Endothelial cell (in vitro differentiated cells): ENCODE measurements around the gene LIG1. TPM values are rescaled to one million over a fixed set of nuclear protein-coding genes. Genes with fewer than 3 reads are reported as not detected.

Source experiments
- DNase-seq: peaks from one replicate; pipeline ENCODE4 v3.0.0; 2021; ENCODE audit warnings: low spot score
- H3K27ac Mint-ChIP-seq: one replicate; pipeline ENCODE4 v1.8.0; 2021; ENCODE audit warnings: mixed read lengths, inconsistent platforms; ENCODE audit not compliant: unreplicated experiment
- H3K27me3 Mint-ChIP-seq: one replicate; pipeline ENCODE4 v1.8.0; 2021; ENCODE audit warnings: mild to moderate bottlenecking, moderate library complexity, mixed read lengths, inconsistent platforms; ENCODE audit not compliant: unreplicated experiment
- H3K36me3 Mint-ChIP-seq: one replicate; pipeline ENCODE4 v1.8.0; 2021; ENCODE audit warnings: mild to moderate bottlenecking, low read depth, mixed read lengths, inconsistent platforms; ENCODE audit not compliant: unreplicated experiment
- H3K4me1 Mint-ChIP-seq: one replicate; pipeline ENCODE4 v1.8.0; 2021; ENCODE audit warnings: mild to moderate bottlenecking, mixed read lengths, inconsistent platforms; ENCODE audit not compliant: unreplicated experiment
- H3K4me3 Mint-ChIP-seq: one replicate; pipeline ENCODE4 v1.8.0; 2021; ENCODE audit warnings: mild to moderate bottlenecking, mixed read lengths, inconsistent platforms; ENCODE audit not compliant: unreplicated experiment
- H3K9me3 Mint-ChIP-seq: one replicate; pipeline ENCODE4 v1.8.0; 2021; ENCODE audit warnings: mixed read lengths, inconsistent platforms; ENCODE audit not compliant: unreplicated experiment
- long read RNA-seq: library from polyadenylated mRNA; unstranded; transcript quantifications from one replicate; pipeline ENCODE4 v2.0.0, GENCODE V29; 2020; ENCODE audit not compliant: unreplicated experiment
- total RNA-seq: library from RNA; stranded (reverse); fragmentation: NEBNext Ultra II Directional; extraction: Animal tissue kit (Norgen Biotek cat#: 25700); gene quantifications from one replicate; pipeline ENCODE4 v1.2.1, GENCODE V29; 2021; ENCODE audit not compliant: unreplicated experiment
- TF ChIP-seq, protein P1 (sequence below): fragments of 200-600 bp; sonication (generic); IDR thresholded peaks from one replicate; pipeline ENCODE4 v1.5.0; 2021; ENCODE audit warnings: antibody characterized with exemption; ENCODE audit not compliant: unreplicated experiment

LIG1 gene
- 51.5 TPM for total RNA-seq
- long read RNA-seq, transcript LIG1-201 (28 exons, 3,384 nt): major isoform, 12 of 28 reads
- long read RNA-seq, partial matches to known transcripts: 3 of 28 reads
- long read RNA-seq, other reads (novel, unspliced or antisense): 12 of 28 reads

DNA sequence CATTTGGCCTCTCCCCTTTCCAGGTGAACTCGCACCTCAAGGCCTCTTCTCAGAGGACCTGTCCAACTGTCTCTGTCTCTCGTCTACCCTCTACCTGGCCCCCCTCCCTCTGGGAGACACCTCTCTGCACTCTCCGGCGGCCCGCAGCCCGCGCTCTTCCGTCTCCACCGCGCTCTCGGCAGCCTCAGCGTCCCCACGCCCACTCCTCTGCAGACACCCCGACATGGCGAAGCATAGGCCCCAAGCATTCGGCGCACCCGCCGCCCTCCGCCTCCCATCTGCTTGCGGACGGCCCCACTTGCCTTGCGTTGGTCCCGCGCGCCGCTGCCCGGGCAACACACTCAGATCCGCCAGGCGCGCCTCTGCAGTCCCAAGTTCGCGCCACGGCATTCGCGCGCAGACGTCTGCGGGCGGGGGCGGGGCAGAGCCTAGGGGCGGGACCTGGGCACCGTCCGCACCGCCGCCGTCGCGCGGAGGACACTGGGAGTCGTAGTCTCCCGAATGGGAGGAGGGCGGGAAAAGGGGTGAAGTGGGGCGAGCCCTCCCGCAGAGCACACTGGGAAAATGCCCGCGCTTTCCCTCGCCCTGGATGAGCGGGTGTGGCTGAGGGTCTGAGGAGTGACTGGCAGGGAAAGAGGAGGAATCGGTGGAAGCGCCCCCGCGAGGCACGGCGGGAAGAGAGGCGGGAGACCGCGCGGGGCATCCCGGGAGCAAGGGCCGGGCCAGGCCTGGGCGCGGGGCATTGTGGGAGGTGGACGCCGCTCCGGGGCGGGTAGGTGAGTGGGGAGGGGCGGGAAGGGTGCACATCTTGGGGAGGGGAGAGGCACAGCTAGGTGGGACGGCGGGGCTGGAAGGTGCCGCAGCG, at the start of gene LIG1, which contains the start of gene ZSWIM9:
TSS of gene LIG1 (minus strand) at position 406 of the 865 bp plus-strand sequence. CDS start 4,778 bp downstream, outside the sequence.
TSS of gene ZSWIM9 (plus strand) at position 742 of the 865 bp plus-strand sequence. CDS start 1,123 bp downstream, outside the sequence.
- TF ChIP-seq, protein P1, sequence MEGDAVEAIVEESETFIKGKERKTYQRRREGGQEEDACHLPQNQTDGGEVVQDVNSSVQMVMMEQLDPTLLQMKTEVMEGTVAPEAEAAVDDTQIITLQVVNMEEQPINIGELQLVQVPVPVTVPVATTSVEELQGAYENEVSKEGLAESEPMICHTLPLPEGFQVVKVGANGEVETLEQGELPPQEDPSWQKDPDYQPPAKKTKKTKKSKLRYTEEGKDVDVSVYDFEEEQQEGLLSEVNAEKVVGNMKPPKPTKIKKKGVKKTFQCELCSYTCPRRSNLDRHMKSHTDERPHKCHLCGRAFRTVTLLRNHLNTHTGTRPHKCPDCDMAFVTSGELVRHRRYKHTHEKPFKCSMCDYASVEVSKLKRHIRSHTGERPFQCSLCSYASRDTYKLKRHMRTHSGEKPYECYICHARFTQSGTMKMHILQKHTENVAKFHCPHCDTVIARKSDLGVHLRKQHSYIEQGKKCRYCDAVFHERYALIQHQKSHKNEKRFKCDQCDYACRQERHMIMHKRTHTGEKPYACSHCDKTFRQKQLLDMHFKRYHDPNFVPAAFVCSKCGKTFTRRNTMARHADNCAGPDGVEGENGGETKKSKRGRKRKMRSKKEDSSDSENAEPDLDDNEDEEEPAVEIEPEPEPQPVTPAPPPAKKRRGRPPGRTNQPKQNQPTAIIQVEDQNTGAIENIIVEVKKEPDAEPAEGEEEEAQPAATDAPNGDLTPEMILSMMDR: no peak
- peaks cover 24% of the 10 kb centered on the region for H3K36me3 Mint-ChIP-seq
- peak within 1 kb of the TSS; percentile 95 for H3K4me3 Mint-ChIP-seq
- H3K9me3 Mint-ChIP-seq: no peaks in the 10 kb centered on the region
- peaks cover 8% of the 10 kb centered on the region for H3K4me1 Mint-ChIP-seq
- H3K27me3 Mint-ChIP-seq: peaks cover 8% of the 10 kb centered on the region
- peak; percentile 87 for DNase-seq
- H3K27ac Mint-ChIP-seq: peak within 1 kb of the TSS; percentile 91

DNA sequence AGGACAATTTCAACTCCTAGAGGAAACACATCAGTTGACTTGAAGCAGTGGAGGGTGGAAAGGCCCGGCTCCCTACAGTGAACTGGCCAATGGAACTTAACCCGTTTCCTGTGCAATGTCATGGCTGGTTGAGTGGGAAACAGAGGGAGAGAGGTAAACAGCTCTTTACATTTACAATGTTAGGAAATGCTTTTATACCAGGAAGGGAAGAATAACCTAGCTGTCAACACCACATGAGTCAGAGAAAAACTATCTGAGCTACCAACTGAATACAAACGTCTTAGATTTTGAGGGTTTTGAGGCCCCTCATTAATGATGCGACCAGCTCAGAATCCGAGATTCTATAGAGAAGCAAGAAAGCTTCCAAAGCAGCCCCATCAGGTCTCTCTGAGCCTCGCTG, 48.9 kb upstream of the LIG1 start:
- no peak for DNase-seq
- Mint-ChIP-seq H3K9me3 (no peaks in the 10 kb centered on the region), H3K27me3 (no peaks in the 10 kb centered on the region), H3K36me3 (peaks cover 44% of the 10 kb centered on the region), H3K4me1 (peaks cover 8% of the 10 kb centered on the region), H3K4me3 (no peak overlapping the region), H3K27ac (peak overlapping the region; percentile 24)
- TF ChIP-seq, protein P1: no peak

DNA sequence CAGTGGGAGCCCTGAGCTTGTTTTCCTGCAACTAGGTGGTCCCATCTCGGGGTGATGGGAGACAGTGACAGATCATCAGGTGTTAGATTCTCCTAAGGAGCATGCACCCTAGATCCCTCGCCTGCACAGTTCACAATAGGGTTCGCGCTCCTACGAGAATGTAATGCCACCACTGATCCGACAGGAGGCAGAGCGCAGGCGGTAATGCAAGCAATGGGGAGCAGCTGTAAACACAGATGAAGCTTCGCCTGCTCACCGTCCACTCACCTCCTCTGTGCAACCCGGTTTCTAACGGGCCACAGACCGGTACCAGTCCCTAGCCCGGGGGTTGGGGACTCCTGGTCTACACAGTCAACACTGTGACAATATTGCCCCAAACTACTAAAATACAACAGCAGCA, 46.8 kb upstream of the LIG1 start:
- no peaks in the 10 kb centered on the region for H3K9me3 Mint-ChIP-seq
- peaks cover 1% of the 10 kb centered on the region for H3K27me3 Mint-ChIP-seq
- DNase-seq: peak; percentile 56
- TF ChIP-seq, protein P1: peak; percentile 63
- peaks cover 47% of the 10 kb centered on the region for H3K36me3 Mint-ChIP-seq
- no peak overlapping the region for H3K27ac Mint-ChIP-seq
- peak overlapping the region; percentile 19 for H3K4me3 Mint-ChIP-seq
- peaks cover 11% of the 10 kb centered on the region for H3K4me1 Mint-ChIP-seq

DNA sequence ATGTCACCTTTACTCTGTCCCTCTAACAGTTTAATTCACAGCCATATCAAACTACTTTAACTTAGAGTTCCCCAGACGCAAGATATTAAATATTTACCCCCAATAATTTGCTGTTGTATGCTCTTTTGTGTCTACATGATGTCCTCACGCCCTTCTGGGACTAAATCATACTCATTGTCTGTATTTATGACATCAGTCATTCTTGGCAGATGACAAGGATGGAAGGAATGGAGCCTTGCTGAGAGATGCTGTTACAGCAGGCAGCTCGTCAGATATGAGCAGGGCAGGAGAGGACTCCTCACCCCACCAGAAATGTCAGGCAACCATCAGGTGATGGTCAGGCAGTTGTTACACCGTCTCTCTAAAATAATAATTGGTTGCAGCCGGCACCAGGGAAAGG, 43.8 kb upstream of the LIG1 start:
- TF ChIP-seq, protein P1: no peak
- H3K27ac Mint-ChIP-seq: peak overlapping the region; percentile 19
- H3K4me1 Mint-ChIP-seq: peaks cover 25% of the 10 kb centered on the region
- no peaks in the 10 kb centered on the region for H3K9me3 Mint-ChIP-seq
- peak overlapping the region; percentile 37 for H3K4me3 Mint-ChIP-seq
- H3K27me3 Mint-ChIP-seq: peaks cover 5% of the 10 kb centered on the region
- no peak for DNase-seq
- peaks cover 42% of the 10 kb centered on the region for H3K36me3 Mint-ChIP-seq

DNA sequence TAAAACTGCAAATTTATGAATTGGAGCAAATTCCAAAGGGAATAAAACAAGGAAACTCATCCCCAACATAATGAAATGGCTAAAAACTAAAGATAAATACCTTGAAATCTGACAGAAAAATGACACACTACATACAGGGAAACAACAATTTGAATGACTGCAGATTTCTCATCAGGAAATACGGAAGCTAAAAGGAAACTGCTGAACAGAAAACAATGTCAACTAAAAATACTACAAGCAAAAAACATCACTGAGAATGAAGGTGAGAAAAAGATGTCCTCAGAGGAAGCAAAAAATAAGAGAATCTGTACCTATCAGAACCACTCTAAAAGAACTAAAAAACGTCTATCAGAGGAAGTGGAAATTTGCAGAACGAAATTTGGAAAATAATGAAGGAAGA, 39.9 kb upstream of the LIG1 start:
- Mint-ChIP-seq H3K4me1 (peaks cover 18% of the 10 kb centered on the region), H3K36me3 (peaks cover 25% of the 10 kb centered on the region), H3K27ac (peak overlapping the region; percentile 59), H3K9me3 (no peaks in the 10 kb centered on the region), H3K27me3 (peaks cover 6% of the 10 kb centered on the region), H3K4me3 (peak overlapping the region; percentile 21)
- TF ChIP-seq, protein P1: no peak
- no peak for DNase-seq
